HT-29 (cell line): Measurements from ENCODE around the gene CRACR2A. TPM values are rescaled to one million over a fixed set of nuclear protein-coding genes. Genes with fewer than 3 reads are reported as not detected.

Experiments used
- DNase-seq: peaks from one replicate; pipeline ENCODE4 v3.0.0-alpha.2; 2015; ENCODE audit warnings: low spot score
- total RNA-seq: library from RNA; depleted of rRNA; stranded (reverse); fragments of >200 nt; shearing (Covaris generic); gene quantifications from 2 replicates; pipeline ENCODE4 v1.2.3, GENCODE V29; 2014

CRACR2A gene
- total RNA-seq, 1 experiment from 2014 or later, result 31.3 TPM

DNA sequence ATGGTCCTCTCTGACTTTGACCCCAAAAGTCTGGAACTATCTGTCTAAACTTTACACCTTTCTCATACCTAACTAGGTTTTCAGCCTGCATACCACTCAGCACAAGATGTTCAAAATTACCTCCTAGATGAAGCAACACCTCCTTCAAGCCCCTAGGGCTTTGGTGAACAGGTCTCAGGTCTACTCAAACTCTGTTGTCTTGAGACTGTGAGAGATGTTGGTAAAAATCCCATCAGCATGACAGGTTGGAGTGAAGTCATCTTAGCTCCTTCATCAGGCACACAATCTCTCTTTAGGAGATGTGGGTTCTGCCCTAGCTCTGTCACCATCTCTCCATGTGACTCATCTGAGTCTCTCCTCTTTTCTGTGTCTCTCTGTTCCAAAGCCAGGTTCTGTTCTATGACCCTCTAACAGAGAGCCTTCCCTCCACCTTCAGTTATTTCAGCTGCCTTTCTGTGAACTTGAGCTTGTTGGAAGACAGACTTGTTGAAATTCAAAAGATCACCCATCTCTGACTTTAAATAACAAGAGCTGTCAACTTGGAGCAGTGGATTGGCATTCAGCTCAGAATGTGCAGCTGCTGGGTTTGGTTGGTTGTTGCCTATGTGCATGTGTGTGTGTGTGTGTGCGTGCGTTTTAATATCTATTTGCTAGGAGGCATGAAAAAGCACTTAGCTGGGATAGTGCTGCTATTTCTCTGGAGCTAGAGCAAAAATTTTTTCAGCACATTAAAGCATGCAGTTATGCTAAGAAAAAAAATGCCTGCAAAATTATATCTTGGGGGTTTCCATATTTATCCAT is 130.7 kb downstream of the CRACR2A start:
- no peak for DNase-seq

DNA sequence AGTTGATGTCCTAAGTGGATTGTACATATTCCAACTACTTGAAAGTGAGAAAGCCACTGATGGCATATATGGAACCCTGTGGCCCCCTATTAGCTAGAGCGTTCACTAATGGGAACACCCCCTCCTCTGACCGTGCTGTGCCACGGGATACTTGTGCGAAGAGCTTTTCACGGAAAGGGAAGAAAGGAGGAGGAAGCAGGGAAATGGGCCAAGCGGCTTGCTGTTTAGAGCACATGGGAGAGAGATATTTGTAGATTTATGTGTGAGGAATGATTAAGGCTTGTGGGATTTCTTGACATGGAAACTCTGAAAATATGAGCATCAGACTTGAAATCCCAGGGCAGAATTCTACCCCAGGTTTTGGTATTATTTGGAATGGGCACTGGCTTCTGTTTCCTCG is 132.1 kb downstream of the CRACR2A start:
- DNase-seq, result no peak

DNA sequence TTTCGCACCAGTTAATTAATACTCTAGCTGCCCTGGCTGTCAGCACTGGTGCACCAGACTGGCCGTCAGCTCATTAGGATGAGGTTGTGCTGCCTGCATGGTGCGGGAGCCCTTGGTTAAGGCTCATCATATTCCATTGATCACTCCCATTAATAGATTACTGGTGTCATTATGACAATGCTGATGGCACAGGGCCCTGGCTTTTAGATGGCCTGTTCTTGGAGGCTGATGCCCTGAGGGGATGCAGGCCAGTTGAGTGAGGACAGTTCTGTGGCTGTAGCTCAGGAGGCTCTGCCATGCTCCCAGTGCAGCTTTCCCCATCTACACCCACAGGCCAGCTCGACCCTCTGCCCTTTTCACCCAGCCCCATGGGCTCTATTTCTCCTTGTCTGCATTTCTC is 135.3 kb downstream of the CRACR2A start:
- no peak for DNase-seq

DNA sequence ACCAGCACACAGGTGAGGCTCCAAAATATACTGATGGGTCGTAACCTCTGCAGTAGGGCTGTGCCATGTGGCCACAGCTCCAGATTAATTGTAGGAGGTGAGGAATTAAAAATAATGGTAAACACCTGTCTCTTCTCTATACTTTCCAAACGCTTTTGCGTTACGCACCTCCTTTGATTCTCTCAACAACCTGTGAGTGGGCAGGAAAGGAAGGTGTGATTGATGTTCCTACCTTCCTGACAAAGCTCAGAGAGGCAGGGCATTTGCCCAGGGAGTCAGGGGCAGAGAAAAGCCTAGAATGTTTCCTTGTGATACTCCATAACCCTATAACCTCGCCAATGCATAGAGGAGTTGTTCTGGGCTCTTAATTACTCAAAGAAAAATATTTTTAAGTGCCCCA is 137.0 kb downstream of the CRACR2A start:
- DNase-seq, result no peak

DNA sequence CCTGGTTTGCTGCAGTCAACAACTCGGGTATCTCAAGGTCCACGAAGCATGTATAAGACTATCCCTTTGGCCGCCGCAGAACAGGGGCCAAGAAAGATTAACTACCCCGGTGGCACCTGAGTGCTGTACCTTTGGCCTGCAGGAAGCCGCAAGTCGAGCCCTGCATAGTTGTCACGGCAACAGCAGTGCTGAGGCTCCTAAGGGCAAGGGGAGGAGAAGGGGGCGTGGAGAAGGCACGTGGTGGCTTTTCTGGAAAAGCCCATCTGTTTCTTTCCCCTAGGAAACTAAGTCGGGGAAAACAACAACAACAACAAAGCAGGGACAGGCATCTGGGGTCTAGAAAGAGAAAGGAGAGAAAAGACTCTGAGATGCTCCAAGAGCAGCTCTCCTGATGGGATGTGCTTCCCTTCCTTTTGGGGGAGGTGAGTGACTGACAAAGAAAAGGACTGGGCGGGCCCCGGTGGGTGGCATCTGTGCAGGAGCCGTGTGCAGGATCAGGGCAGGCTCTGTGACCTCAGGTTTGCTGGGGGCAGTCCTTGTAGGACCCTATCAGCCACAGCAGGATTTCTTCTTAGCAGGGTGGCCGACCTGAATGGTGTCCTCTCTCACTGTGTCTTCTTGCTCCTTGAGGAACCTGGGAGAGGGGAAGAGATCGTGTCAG is 138.0 kb downstream of the CRACR2A start:
- DNase-seq, result no peak

DNA sequence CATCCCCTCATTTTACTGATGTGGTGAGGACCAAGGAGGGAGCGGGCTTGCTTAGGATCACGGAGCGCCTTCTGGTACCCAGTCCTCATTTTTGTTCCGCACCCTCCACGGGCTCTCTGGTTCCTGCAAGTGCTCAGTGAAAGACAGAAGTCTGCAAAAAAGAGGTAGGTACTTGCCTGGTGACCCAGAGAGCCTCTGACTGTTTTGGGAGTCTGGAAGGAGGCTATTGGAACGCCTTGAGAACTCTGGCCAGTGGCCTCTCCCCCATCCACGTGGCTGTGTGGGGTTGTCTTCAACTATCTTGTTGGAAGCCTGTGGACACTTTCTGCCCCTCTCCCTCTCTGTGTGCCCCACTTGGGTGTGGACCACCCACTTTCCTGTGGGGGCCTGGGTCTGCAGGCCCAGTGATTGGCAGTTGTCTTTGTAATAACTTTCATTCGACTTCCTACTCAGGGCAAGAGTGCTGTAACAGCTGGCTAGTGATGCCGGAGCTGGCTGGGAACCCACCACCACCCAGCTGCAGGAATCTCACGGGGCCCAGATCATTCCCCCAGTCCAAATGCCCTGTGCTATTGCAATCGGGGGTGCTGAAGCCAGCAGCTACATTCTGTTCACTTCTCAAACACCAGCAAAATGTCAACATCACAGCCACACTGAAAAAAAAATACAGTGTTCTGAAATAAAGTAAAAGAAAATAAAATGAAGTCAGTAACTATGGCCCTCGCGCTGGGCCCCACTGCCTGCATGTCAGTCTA is 139.1 kb downstream of the CRACR2A start:
- no peak for DNase-seq

DNA sequence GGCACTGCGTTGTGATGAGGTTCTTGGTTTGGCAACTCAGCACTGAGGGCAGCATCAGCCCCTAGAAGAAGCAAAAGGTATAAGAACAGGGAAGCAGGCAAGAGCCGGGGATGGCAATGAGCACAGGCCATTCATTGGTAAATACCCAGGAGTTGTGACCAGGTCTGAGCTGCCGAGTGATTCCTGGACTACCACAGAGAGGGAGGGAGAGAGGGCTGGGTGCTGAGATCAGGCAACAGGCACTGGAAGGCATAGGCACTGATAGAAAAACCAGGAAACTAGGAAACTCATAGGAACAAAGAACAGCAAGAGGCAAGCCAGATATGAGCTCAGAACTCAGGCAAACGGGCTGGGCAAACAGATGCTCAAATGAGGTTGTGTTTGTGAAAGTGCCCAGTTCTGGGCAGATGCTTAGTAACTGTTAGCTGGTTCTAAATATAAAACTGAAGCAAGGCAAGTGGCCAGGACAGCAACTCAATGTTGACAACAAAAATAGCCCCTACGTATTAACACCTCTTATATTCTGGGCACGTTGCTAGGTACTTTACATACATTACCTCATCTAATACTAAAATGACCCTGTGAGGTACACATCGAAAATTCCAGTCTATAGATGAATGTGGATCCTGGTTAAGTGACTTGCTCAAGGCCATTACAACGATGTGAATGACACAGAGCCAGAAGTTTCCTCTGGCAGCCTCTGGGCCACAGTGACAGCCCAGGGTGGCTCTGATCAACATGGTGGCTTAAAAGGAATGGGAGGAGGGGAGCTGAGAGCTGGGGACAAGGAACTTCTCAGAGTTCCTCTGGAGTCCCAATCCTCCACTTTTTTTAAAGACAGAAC is 140.8 kb downstream of the CRACR2A start:
- DNase-seq, result no peak

DNA sequence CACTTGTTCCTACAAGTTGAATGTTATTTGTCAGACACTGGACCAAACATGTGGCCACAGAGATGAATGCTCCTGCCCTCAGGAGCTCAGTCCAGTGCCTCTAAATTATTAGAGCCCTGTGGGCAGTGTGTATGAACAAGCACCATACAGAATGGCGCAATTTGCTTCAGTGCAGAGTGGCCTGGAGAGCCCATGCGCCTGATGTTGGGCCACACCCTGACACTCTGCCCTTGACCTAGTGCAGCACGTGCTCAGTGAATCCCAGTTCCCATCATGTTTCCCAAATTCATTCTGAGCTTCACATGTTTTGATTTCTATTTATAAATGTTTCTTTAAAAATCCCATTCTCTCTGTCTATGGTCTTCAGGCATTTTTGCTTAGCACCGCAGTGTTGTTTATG is 145.1 kb downstream of the CRACR2A start:
- no peak for DNase-seq

DNA sequence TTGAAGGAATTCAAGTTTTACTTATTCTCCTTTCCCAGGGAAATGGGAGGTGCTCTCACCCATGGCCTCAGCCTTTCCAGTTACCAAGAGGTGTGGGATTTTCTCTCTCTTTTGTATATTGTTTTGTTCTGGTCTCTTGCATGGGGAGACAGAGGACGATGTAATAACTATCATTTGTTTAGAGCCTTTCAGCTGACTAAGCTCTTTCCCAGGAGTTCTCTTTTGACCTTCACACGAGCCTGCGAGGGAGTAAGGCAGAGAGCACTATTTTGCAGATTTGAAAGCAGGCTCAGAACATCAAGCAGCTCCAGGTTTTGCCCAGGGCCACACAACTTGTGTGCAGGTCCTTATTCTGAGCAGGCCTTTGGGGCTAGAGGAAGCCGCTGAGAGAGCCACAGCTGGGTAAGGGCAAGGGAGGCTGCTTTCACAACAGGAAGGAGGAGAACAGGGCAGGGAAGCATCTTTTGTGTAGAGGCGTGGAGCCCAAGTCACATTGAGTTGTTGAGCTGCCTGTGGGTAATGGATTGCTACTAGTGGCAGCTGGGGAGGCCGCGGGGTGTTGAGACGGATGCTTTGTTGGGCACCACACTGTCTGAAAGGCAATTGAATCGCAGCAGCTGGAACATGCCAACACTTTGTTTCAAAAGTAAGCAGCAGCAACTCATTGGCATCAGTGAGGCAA is 145.7 kb downstream of the CRACR2A start:
- DNase-seq, result no peak

DNA sequence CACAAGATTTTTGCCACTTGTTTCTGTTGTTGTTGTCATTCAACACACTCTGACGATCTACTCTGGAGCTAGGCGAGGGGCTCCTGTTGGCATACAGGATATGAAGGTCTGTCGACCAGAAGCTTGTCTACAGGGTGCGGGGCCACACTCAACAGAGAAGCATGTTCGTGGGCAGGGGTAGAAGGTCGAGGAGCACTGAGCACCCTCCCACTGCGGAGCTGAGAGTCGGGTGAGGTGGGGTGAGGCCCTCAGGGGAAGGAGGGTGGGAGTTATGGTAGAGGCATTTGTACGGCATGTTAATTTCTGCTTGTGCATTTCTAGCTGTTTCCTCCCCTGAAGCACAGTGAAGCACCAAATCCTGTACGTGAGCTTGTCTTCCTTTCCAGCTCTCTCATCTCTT is 146.8 kb downstream of the CRACR2A start:
- DNase-seq, result no peak

DNA sequence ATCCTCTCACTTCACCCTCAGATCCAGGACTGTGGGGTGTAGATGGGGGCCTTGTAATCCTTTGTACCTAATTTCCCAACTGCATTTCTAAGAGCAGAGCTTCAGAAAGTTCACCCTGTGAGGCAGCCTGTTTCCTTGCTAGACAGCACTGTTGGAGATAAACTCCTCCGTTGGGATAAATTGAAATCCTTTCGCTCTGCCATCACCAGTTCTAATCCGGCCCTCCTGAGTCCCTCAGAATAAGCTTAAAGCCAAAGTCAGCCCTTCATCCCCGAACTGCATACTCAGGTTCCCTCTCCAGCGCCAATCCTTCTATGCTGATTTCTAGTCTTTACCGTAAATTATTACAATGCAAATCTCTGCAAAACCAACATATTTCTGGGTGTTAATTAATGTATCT is 147.2 kb downstream of the CRACR2A start:
- no peak for DNase-seq

DNA sequence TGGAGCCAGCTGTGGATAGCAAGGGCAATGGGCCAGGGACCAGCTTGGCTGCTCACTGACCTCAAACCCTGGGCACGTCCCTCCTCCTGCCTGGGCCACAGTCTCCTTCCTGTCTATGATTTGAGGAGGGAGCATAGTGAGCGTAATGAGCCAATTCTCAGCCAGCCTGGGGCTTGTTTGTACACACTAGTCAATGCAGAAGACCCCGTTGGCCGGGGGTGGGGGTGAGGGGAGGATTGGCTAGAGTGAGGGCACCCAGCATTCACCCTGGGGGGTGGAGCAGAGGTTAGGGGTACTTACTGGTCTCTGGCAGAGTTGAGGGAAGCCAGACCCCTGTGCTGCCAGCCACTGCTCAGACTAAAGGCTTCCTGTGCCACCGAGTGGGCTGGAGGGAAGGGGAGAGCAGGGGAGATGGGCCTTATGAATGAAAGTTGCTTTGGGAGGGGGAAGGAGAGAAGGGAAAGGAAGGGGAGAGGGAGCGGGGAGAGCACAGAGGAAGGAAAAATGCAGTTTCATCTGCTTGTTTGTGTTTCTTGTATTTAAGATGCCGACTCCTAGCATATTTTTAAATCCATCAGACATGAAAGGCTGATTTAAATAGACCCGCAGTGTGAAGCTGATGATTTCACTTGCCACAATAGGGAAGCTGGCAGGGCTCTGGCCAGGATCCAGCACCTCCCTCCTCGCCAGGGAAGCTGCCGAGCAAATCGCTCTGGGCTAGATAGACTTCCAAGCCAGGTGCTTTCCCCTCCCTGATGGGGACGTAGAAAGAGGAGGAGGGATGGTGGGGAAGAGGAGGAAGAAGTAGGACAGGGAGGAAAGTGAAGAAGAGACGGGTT is 147.9 kb downstream of the CRACR2A start:
- DNase-seq, result peak; percentile 37

DNA sequence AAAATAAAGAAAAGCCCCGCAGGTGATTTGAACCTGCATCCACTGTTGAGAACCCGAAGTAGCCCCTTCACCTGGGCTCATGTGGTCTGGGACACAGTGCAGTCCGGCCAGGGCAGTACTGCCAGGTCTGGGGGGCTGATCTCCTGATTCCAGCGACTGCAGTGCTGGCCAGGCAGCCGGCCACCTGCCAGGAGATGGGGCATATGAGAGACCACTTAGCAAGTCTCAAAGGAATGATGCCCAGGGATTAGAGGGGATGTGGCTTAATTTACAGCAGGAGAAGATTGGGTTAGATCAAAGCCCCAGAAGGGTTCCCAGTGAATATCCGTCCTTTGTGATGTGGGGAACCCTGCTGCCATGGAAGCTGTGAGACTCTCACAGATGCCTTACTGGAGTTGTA is 148.6 kb downstream of the CRACR2A start:
- DNase-seq, result no peak

DNA sequence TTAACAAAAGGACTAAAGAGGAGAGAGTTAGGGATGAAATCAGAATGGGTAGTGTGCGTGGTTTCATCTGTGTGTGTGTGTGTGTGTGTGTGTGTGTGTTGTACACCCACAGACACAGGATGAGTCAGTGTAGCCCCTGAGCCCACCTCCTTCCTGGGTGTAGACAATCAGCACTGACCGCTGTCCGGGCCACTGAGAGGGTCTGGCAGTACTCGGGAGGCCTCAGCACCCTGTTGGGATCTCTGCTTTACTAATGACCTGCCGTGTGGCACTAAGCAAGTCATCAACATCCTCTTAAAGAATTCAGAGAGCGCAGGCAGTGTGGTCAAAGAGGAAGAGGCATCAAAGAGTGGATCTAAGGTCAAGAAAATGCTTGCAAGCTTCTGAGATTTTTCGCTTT is 149.3 kb downstream of the CRACR2A start:
- no peak for DNase-seq

DNA sequence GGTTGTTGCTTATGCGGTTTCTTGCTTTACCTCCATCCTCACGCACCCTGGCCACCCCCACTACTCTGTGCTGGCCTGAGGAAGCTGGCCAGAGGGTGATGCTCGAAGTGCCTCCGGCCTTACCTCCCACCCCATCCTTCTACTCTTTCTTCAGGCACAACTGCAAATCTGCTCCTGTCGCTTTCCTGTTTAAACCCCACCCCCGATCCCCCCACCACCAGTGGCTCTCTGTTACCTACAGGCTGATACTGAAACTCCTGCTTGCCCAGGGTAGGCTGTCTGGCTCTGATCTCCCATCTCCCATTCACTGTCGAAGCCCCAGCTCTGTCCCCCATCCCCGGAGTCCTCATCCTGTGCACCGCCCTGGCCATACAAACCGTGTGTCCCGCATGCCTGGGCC is 150.4 kb downstream of the CRACR2A start:
- no peak for DNase-seq

DNA sequence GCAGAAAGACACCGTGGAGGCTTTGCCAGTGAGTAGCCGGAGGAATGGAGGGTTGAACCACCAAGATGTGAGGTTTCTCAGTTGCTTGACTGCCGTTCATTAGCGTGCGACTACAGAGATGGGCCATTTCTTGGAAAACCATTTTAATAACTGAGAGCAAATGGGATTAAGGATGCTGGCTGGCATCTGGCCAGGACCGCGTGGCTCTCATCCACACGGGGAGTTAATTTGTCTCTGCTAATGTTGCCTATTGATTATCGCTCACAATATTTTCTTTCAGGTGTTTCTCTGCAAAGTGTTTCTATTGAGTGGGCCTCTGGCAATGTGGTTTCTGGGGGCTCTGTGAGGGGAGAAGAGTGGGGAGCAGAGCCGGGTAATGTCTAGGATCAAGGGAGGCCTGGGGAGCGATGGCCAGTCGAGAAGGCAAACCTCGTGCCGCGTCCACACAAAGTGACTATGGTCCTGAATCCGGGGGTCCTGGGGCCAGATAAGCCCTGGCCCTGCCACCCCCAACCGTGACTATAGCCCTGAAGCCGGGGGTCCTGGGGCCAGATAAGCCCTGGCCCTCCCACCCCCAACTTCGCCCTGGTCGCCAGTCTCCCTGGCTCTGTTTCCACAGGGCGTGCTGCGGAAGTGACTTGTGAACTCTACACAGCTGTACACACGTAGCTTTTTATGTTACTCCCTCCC is 151.3 kb downstream of the CRACR2A start:
- DNase-seq, result no peak

DNA sequence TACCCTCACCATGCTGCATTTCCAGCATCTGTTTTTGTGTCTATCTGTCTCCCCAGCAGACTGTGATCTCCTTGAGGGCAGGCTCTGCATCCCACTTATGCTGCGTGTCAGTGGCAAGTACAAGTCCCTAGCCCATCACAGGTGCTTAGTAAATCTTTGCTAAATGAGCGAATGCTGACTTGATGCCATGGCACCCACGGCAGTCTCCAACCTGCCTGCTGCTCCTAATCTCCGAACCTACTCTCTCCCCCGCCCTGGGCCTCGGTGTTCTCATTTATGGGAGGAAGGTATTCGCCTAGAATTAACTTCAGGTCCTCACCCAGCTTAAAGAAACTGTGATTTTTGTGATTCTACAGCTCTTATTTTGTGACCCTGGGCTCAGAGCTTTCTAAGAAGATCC is 152.0 kb downstream of the CRACR2A start:
- no peak for DNase-seq

DNA sequence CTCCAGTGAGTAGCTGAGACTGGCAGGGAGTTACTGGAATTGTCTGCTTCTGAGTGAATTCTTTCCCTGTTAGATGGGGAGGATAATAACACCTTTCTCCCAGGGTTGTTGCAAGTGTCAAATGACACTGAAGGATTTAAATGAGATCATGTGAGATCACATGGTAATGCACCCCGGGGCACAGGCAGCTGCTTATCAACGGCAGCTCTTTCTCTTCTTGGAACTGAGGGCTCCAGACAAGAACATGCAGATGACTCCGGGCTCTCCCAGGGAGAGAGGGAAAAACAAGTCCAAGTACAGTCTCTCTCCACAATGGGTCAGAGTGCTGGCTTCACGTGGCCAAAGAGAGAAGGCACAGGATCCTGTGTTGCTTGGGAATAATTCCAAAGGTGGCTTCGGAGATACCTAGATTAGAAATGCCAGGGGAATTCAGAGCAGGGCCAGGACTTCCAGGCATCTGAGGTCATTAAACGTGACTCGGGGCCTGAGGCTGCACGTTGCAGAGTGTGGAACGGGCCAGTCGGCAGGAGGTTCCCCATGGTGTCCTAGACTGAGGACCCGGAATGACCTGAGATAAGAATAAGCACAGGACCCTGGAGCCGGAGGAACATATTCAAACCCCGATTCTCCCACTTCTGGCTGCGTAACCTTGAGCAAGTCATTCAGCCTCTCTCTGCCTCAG is 152.7 kb downstream of the CRACR2A start:
- DNase-seq, result no peak
